Neural cell (in vitro differentiated cells): ENCODE results near the gene MMP28.

Source experiments
- EP300 ChIP-seq: fragments of 450-650 bp; conservative IDR thresholded peaks from 2 replicates; pipeline ENCODE4 v1.6.1; 2014; ENCODE audit warnings: antibody characterized with exemption, mild to moderate bottlenecking, moderate library complexity; ENCODE audit not compliant: poor library complexity, severe bottlenecking
- EZH2 ChIP-seq: fragments of 200-600, 300-800 bp; shearing (Covaris generic), sonication (generic); IDR thresholded peaks from 2 replicates; pipeline ENCODE4 v1.6.1; 2014; ENCODE audit warnings: antibody characterized with exemption, low read length, borderline replicate concordance, mild to moderate bottlenecking; ENCODE audit not compliant: insufficient read depth, poor library complexity, severe bottlenecking
- MXI1 ChIP-seq: fragments of 450-650 bp; conservative IDR thresholded peaks from 2 replicates; pipeline ENCODE4 v1.6.1; 2014; ENCODE audit warnings: antibody characterized with exemption, mild to moderate bottlenecking; ENCODE audit not compliant: poor library complexity, severe bottlenecking
- POLR2AphosphoS5 ChIP-seq: IDR thresholded peaks from 2 replicates; pipeline ENCODE4 v1.6.1; 2012
- TF ChIP-seq, protein P1 (sequence below): IDR thresholded peaks from 2 replicates; pipeline ENCODE4 v1.6.1; 2012; ENCODE audit warnings: borderline replicate concordance
- TF ChIP-seq, protein P2 (sequence below): fragments of 450-650 bp; IDR thresholded peaks from 2 replicates; pipeline ENCODE4 v1.5.1; 2014; ENCODE audit warnings: antibody characterized with exemption, mild to moderate bottlenecking, moderate library complexity; ENCODE audit not compliant: poor library complexity, severe bottlenecking

GRCh38 chr17:35745749-35746320 is 49.6 kb downstream of the MMP28 start:
- TF ChIP-seq, protein P1, sequence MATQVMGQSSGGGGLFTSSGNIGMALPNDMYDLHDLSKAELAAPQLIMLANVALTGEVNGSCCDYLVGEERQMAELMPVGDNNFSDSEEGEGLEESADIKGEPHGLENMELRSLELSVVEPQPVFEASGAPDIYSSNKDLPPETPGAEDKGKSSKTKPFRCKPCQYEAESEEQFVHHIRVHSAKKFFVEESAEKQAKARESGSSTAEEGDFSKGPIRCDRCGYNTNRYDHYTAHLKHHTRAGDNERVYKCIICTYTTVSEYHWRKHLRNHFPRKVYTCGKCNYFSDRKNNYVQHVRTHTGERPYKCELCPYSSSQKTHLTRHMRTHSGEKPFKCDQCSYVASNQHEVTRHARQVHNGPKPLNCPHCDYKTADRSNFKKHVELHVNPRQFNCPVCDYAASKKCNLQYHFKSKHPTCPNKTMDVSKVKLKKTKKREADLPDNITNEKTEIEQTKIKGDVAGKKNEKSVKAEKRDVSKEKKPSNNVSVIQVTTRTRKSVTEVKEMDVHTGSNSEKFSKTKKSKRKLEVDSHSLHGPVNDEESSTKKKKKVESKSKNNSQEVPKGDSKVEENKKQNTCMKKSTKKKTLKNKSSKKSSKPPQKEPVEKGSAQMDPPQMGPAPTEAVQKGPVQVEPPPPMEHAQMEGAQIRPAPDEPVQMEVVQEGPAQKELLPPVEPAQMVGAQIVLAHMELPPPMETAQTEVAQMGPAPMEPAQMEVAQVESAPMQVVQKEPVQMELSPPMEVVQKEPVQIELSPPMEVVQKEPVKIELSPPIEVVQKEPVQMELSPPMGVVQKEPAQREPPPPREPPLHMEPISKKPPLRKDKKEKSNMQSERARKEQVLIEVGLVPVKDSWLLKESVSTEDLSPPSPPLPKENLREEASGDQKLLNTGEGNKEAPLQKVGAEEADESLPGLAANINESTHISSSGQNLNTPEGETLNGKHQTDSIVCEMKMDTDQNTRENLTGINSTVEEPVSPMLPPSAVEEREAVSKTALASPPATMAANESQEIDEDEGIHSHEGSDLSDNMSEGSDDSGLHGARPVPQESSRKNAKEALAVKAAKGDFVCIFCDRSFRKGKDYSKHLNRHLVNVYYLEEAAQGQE = no peak
- TF ChIP-seq, protein P2, sequence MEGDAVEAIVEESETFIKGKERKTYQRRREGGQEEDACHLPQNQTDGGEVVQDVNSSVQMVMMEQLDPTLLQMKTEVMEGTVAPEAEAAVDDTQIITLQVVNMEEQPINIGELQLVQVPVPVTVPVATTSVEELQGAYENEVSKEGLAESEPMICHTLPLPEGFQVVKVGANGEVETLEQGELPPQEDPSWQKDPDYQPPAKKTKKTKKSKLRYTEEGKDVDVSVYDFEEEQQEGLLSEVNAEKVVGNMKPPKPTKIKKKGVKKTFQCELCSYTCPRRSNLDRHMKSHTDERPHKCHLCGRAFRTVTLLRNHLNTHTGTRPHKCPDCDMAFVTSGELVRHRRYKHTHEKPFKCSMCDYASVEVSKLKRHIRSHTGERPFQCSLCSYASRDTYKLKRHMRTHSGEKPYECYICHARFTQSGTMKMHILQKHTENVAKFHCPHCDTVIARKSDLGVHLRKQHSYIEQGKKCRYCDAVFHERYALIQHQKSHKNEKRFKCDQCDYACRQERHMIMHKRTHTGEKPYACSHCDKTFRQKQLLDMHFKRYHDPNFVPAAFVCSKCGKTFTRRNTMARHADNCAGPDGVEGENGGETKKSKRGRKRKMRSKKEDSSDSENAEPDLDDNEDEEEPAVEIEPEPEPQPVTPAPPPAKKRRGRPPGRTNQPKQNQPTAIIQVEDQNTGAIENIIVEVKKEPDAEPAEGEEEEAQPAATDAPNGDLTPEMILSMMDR = no peak
- no peak for TF ChIP-seq POLR2AphosphoS5
- TF ChIP-seq EZH2 = no peak
- no peak for TF ChIP-seq MXI1
- TF ChIP-seq EP300 = no peak
